GM19023 (cell line): ENCODE results near the gene CIITA.
"Not testable (repeated sequence)": the region's sequence is repeated elsewhere in the genome, so short reads cannot be mapped to it uniquely, and the experiment has no call there.

ENCODE experiments used
- ATAC-seq: cut with Tn5 transposase; IDR thresholded peaks from one replicate; pipeline ENCODE4 v1.9.1; 2021; ENCODE audit warnings: mild to moderate bottlenecking, moderate library complexity; ENCODE audit not compliant: unreplicated experiment

CIITA gene

GRCh38 chr16:10947211-10947787 is 70.3 kb downstream of the CIITA start:
- ATAC-seq = no peak

- ATAC-seq = peak; percentile 65
Observed at GRCh38 chr16:10949424-10949970, 72.5 kb downstream of the CIITA start.

- no peak for ATAC-seq
Observed at GRCh38 chr16:10950393-10950792, 73.4 kb downstream of the CIITA start.

GRCh38 chr16:10951026-10951425 is 74.0 kb downstream of the CIITA start:
- ATAC-seq = no peak

GRCh38 chr16:10954903-10955302 is 77.9 kb downstream of the CIITA start:
- ATAC-seq = no peak

GRCh38 chr16:10957771-10958482 is 80.9 kb downstream of the CIITA start:
- ATAC-seq = no peak

- ATAC-seq = no peak
Observed at GRCh38 chr16:10959161-10959560, 82.2 kb downstream of the CIITA start.

- ATAC-seq = no peak
Observed at GRCh38 chr16:10961231-10961630, 84.2 kb downstream of the CIITA start.

- ATAC-seq = peak; percentile 42
Observed at GRCh38 chr16:10964039-10964890, 87.3 kb downstream of the CIITA start.

GRCh38 chr16:10964891-10965326 is 87.9 kb downstream of the CIITA start:
- peak; percentile 44 for ATAC-seq

- ATAC-seq = peak; percentile 60
Observed at GRCh38 chr16:10965440-10966061, 88.5 kb downstream of the CIITA start.

GRCh38 chr16:10966129-10966528 is 89.1 kb downstream of the CIITA start:
- no peak for ATAC-seq

- not testable (repeated sequence) for ATAC-seq
Observed at GRCh38 chr16:10966559-10966958, 89.6 kb downstream of the CIITA start.

GRCh38 chr16:10967986-10968385 is 91.0 kb downstream of the CIITA start:
- ATAC-seq = no peak

- ATAC-seq = no peak
Observed at GRCh38 chr16:10968498-10968897, 91.5 kb downstream of the CIITA start.

GRCh38 chr16:10969615-10970014 is 92.6 kb downstream of the CIITA start:
- ATAC-seq = no peak

GRCh38 chr16:10970065-10970464 is 93.1 kb downstream of the CIITA start:
- ATAC-seq = no peak

GRCh38 chr16:10971560-10971961 is 94.6 kb downstream of the CIITA start:
- ATAC-seq = no peak

- ATAC-seq = no peak
Observed at GRCh38 chr16:10972108-10972818, 95.3 kb downstream of the CIITA start.

GRCh38 chr16:10972819-10973464 is 95.9 kb downstream of the CIITA start:
- no peak for ATAC-seq
